HG02973 (cell line): Measurements from ENCODE around the gene APOA5.
A peak's percentile ranks its signal among the peaks of the same experiment; 100 is the strongest.

Experiments used
- ATAC-seq: cut with Tn5 transposase; IDR thresholded peaks from one replicate; pipeline ENCODE4 v1.9.1; 2021; ENCODE audit warnings: moderate library complexity; ENCODE audit not compliant: unreplicated experiment

The APOA5 gene

GRCh38 chr11:116798368-116798767, 6.7 kb upstream of the APOA5 start:
- ATAC-seq = no peak

GRCh38 chr11:116797816-116798215, 6.1 kb upstream of the APOA5 start:
- ATAC-seq = no peak

GRCh38 chr11:116796548-116796947, 4.9 kb upstream of the APOA5 start:
- ATAC-seq = no peak

- ATAC-seq = no peak
Observed at GRCh38 chr11:116794851-116795250, 3.2 kb upstream of the APOA5 start.

GRCh38 chr11:116793772-116794097, 2.1 kb upstream of the APOA5 start:
- no peak for ATAC-seq

- ATAC-seq = no peak
Observed at GRCh38 chr11:116792869-116793771, 1.4 kb upstream of the APOA5 start.

- no peak for ATAC-seq
Observed at GRCh38 chr11:116792144-116792868, 627 bp upstream of the APOA5 start.

- no peak for ATAC-seq
Observed at GRCh38 chr11:116791002-116791812, 472 bp downstream of the APOA5 start.

GRCh38 chr11:116790167-116791001, 1.3 kb downstream of the APOA5 start:
- no peak for ATAC-seq

GRCh38 chr11:116788975-116789374, 2.7 kb downstream of the APOA5 start:
- ATAC-seq = no peak

GRCh38 chr11:116788534-116788933, 3.1 kb downstream of the APOA5 start:
- ATAC-seq = no peak

- ATAC-seq = peak; percentile 83
Observed at GRCh38 chr11:116787786-116788486, 3.7 kb downstream of the APOA5 start, which contains the start of gene ZPR1. ZPR1 (minus strand) TSS chr11:116788023; CDS start chr11:116787990, 33 bp downstream.

- ATAC-seq = no peak
Observed at GRCh38 chr11:116787436-116787785, 4.3 kb downstream of the APOA5 start.

- no peak for ATAC-seq
Observed at GRCh38 chr11:116786966-116787365, 4.7 kb downstream of the APOA5 start.

GRCh38 chr11:116786326-116786725, 5.4 kb downstream of the APOA5 start:
- ATAC-seq = no peak

- ATAC-seq = no peak
Observed at GRCh38 chr11:116782728-116783127, 9.0 kb downstream of the APOA5 start.

- ATAC-seq = no peak
Observed at GRCh38 chr11:116778556-116778955, 13.1 kb downstream of the APOA5 start.

- no peak for ATAC-seq
Observed at GRCh38 chr11:116777056-116777455, 14.6 kb downstream of the APOA5 start.

- no peak for ATAC-seq
Observed at GRCh38 chr11:116776522-116776984, 15.1 kb downstream of the APOA5 start.

GRCh38 chr11:116775975-116776374, 15.7 kb downstream of the APOA5 start:
- ATAC-seq = no peak
